Activated T-cell treated with anti-CD3 and anti-CD28 coated beads, Interleukin-2, amount 50 U/mL, for 72 hours (primary cell): ENCODE measurements around the gene CAMKK1. TPM values are rescaled to one million over a fixed set of nuclear protein-coding genes. Genes with fewer than 3 reads are reported as not detected.

Experiments
- ATAC-seq, 2 donors: fragments of 150-1000 bp; cut with Tn5 transposase; replicated peaks in 1 of 2; 2 replicates each; pipeline ENCODE4 v1.10.0; 2021; ENCODE audit warnings: moderate library complexity in 2 of 2, mild to moderate bottlenecking in 1 of 2
- DNase-seq, 2 donors: peaks; one replicate each; pipeline ENCODE4 v3.0.0; 2021 to 2022; ENCODE audit warnings: mixed read lengths in 1 of 2
- H3K27ac Mint-ChIP-seq: one replicate; pipeline ENCODE4 v1.8.0; 2022; ENCODE audit warnings: mild to moderate bottlenecking, moderate library complexity, mixed read lengths
- H3K27me3 Mint-ChIP-seq: one replicate; pipeline ENCODE4 v1.8.0; 2022; ENCODE audit warnings: low read depth, mixed read lengths
- H3K36me3 Mint-ChIP-seq, 2 donors: one replicate each; pipeline ENCODE4 v1.8.0; 2022; ENCODE audit warnings: mixed read lengths in 2 of 2, mild to moderate bottlenecking in 1 of 2; ENCODE audit not compliant: insufficient read depth in 2 of 2
- H3K4me1 Mint-ChIP-seq: one replicate; pipeline ENCODE4 v1.8.0; 2022; ENCODE audit warnings: low read depth, mixed read lengths
- H3K4me3 Mint-ChIP-seq, 2 donors: one replicate each; pipeline ENCODE4 v1.8.0; 2022; ENCODE audit warnings: mild to moderate bottlenecking in 2 of 2, mixed read lengths in 2 of 2, moderate library complexity in 2 of 2
- H3K9me3 Mint-ChIP-seq, 2 donors: one replicate each; pipeline ENCODE4 v1.8.0; 2022; ENCODE audit warnings: mixed read lengths in 2 of 2
- total RNA-seq, 2 donors: library from RNA; stranded (reverse); gene quantifications; one replicate each; pipeline ENCODE4 v1.2.3, GENCODE V29; 2022

CAMKK1 gene
- total RNA-seq, 2 donors from 2014 or later = 2.2 to 2.6 TPM

DNA sequence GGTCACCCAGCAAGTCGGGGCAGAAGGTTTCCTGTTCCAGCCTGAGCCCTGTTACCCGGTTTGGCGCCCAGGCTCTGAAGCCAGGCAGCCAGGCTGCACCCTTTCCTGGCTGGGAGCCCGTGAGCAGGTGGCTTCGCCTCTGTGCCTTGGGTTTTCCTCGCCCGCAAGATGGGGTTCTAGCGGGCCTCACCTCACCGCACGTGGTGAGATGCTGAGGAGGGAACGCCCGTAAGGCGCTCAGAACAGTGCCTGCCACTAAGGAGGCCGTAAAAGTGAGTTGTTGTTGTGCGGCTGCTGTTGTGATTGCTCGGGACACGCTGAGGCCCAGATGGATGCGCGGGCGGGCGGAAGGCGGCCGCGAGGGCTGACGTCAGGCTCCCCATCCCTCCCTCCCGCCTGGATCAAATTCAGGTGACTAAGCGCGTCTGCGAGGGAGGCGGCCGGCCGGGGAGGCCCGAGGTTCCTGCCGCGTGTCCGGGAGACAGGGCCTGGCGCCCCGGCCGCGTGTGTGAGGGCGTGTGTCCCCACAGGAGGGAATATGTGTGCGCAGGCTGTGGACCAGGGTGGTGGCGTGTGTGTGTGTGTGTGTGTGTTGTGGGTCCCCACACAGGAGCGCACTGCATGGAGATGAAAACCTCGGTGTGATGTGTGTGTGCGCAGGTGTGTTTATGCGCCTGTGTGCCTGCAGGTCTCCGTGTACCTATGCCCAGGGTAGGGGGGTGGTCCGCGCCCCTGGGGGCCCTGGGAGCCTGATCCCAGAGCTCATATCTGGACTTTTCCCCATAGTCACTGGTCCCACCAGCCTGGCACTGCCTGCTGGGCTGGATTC, 4.3 kb downstream of the CAMKK1 start:
- Mint-ChIP-seq H3K36me3 (no peaks in the 10 kb centered on the region), H3K4me1 (peaks cover 42% of the 10 kb centered on the region), H3K9me3 (no peaks in the 10 kb centered on the region), H3K4me3 (no peak overlapping the region), H3K27ac (no peak overlapping the region), H3K27me3 (no peaks in the 10 kb centered on the region)
- DNase-seq (no peak), ATAC-seq (no peak)

DNA sequence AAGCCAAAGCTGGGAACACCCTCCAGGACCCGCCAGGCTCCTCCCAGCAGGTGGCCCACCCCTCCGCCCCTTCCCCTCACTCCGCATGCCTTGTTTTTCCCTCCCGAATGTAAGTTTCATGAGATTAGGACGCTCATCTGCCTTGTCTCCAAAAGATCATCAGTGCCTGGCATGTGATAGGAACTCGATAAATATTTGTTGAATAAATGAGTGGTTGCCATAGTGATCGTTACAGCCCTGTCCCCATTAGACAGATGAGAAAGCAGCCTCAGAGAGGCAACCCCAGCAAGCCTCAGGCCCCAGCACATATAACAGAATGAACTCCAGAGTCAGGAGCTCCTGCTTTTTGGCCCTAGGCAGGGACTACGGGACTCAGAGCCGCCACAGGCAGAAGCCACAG, 5.0 kb downstream of the CAMKK1 start:
- peaks cover 38% of the 10 kb centered on the region for H3K4me1 Mint-ChIP-seq
- no peak overlapping the region for H3K27ac Mint-ChIP-seq
- DNase-seq (no peak), ATAC-seq (no peak)
- H3K9me3 Mint-ChIP-seq = no peaks in the 10 kb centered on the region
- H3K27me3 Mint-ChIP-seq = no peaks in the 10 kb centered on the region
- no peak overlapping the region for H3K4me3 Mint-ChIP-seq
- H3K36me3 Mint-ChIP-seq = no peaks in the 10 kb centered on the region

DNA sequence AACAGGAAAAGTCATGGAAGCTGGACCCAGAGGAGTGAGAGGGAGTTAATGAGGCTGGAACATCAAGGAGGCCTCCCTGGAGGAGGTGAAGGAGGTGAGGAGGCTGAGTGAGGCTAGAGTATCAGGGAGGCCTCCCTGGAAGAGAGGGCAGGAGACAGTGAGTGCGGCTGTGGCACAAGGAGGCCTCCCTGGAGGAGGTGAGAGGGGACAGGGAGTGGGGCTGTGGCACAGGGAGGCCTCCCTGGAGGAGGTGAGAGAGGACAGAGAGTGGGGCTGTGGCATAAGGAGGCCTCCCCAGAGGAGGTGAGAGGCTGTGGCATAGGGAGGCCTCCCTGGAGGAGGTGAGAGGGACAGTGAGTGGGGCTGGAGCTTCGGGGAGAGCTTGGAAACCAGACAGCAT, 5.5 kb downstream of the CAMKK1 start:
- DNase-seq (no peak), ATAC-seq (no peak)
- peak overlapping the region; percentile 20 for H3K27ac Mint-ChIP-seq
- H3K9me3 Mint-ChIP-seq = no peaks in the 10 kb centered on the region
- H3K27me3 Mint-ChIP-seq = no peaks in the 10 kb centered on the region
- H3K36me3 Mint-ChIP-seq = no peaks in the 10 kb centered on the region
- H3K4me1 Mint-ChIP-seq = peaks cover 38% of the 10 kb centered on the region
- peak overlapping the region; percentile 22 to 29 for H3K4me3 Mint-ChIP-seq

GRCh38 chr17:3886776-3887175, 6.1 kb downstream of the CAMKK1 start:
- H3K4me3 Mint-ChIP-seq = peak overlapping the region; percentile 22 to 29
- ATAC-seq (peak in 1 of 2 donors; percentile 46), DNase-seq (no peak)

DNA sequence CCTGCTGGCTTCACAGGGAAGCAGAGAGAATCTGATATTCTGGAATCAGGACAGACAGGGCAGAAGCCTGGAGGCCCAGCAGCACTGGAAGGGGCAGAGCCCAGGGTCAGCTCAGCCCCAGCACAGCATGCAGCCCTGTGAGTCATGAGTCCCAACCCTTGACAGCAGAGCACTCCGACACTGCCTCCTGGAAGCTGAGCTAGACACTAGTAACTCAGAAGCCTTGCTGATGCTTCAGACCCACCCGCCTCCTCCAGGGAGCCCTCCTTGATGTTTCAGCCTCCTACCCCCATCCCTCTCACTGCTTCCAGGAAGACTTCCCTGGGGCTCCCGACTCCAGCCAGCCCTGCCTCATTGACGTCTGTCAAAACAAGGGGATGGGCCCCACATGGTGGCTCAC, 6.9 kb downstream of the CAMKK1 start:
- Mint-ChIP-seq H3K27ac (no peak overlapping the region), H3K36me3 (no peaks in the 10 kb centered on the region), H3K4me3 (no peak overlapping the region), H3K27me3 (no peaks in the 10 kb centered on the region), H3K4me1 (peaks cover 26% of the 10 kb centered on the region), H3K9me3 (no peaks in the 10 kb centered on the region)
- DNase-seq = no peak
- ATAC-seq = no peak

More at GRCh38 chr17:3886776-3887175, 6.1 kb downstream of the CAMKK1 start:
- Mint-ChIP-seq H3K4me1 (peaks cover 34% of the 10 kb centered on the region), H3K27me3 (no peaks in the 10 kb centered on the region), H3K36me3 (no peaks in the 10 kb centered on the region), H3K9me3 (no peaks in the 10 kb centered on the region), H3K27ac (peak overlapping the region; percentile 20)

- Mint-ChIP-seq H3K4me1 (peaks cover 19% of the 10 kb centered on the region), H3K4me3 (no peak overlapping the region), H3K27ac (no peak overlapping the region), H3K36me3 (no peaks in the 10 kb centered on the region), H3K27me3 (no peaks in the 10 kb centered on the region), H3K9me3 (no peaks in the 10 kb centered on the region)
- DNase-seq (no peak), ATAC-seq (no peak)
Measured at GRCh38 chr17:3885271-3885670, 7.6 kb downstream of the CAMKK1 start.

GRCh38 chr17:3884188-3884587, 8.7 kb downstream of the CAMKK1 start:
- H3K27me3 Mint-ChIP-seq = no peaks in the 10 kb centered on the region
- no peak overlapping the region for H3K4me3 Mint-ChIP-seq
- DNase-seq (no peak), ATAC-seq (no peak)
- no peak overlapping the region for H3K27ac Mint-ChIP-seq
- no peaks in the 10 kb centered on the region for H3K9me3 Mint-ChIP-seq
- no peaks in the 10 kb centered on the region for H3K36me3 Mint-ChIP-seq
- H3K4me1 Mint-ChIP-seq = peaks cover 16% of the 10 kb centered on the region

DNA sequence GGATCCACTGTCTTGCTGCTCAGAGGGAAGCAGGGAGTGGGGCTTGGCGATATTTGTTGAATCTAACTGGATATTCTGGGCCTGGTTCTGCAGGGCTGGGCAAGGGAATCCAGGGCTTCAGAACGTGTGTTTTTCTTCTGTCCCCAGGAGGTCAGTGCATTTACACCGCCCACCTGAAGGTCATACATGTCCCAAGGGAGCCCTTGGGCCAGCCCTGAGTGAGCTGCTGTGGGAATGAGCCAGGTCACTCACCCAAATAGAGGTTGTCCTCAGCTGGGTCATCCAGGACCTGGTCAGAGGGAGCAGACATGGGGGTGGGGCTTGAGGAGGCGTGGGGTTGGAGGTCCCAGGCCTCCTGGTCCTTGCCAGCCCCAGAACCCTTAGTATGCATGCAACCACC, 10.6 kb downstream of the CAMKK1 start:
- no peak overlapping the region for H3K27ac Mint-ChIP-seq

GRCh38 chr17:3880983-3881382, 11.9 kb downstream of the CAMKK1 start:
- ATAC-seq (no peak), DNase-seq (no peak)
- no peaks in the 10 kb centered on the region for H3K36me3 Mint-ChIP-seq
- no peak overlapping the region for H3K4me3 Mint-ChIP-seq
- H3K4me1 Mint-ChIP-seq = no peaks in the 10 kb centered on the region
- H3K9me3 Mint-ChIP-seq = no peaks in the 10 kb centered on the region
- no peak overlapping the region for H3K27ac Mint-ChIP-seq
- H3K27me3 Mint-ChIP-seq = no peaks in the 10 kb centered on the region

More for the DNA sequence above, 10.6 kb downstream of the CAMKK1 start:
- Mint-ChIP-seq H3K27me3 (no peaks in the 10 kb centered on the region), H3K4me3 (no peak overlapping the region), H3K36me3 (no peaks in the 10 kb centered on the region), H3K9me3 (no peaks in the 10 kb centered on the region), H3K4me1 (peaks cover 8% of the 10 kb centered on the region)
- no peak for ATAC-seq
- DNase-seq = no peak

DNA sequence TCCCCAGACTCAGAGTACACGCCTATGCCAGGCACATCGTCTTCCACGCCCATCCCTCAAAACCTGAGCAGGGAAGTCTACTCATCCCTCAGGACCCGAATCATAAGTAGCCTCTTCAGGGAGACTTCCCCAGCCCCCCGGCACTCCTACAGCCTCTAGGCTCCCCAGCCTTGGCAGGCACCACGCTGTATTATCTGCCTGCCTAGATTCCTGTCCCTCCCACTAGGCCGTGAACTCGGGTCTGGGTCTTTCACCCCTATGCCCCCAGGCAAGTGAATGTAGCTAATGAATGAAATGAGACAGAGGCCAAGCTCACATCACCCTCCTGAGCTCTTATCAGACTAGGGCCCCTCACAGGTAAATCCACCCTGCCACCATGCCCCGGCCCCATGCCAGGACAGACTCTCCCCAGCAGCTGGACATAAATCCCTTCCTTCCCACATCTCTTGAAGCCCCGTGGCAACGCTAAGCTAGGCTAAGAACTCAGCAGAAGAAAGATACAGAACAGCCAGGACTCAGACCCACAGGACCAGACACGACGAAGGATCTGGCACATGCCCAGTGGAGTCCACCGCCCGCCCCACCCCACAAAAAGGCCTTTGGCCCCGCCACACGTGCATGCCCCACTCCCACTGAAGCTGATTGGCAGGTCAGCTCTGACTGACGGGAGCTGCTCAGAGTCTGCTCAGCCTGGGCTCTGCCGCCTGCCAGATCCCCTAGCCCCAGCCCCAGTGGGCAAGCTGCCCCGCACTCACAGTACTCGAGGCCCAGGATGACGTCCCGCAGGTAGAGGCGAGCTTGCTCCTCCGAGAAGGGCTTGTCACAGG, 13.0 kb downstream of the CAMKK1 start:
- Mint-ChIP-seq H3K4me1 (no peaks in the 10 kb centered on the region), H3K27me3 (no peaks in the 10 kb centered on the region), H3K9me3 (no peaks in the 10 kb centered on the region), H3K36me3 (no peaks in the 10 kb centered on the region), H3K4me3 (no peak overlapping the region), H3K27ac (no peak overlapping the region)
- no peak for DNase-seq
- ATAC-seq = no peak

- H3K27me3 Mint-ChIP-seq = no peaks in the 10 kb centered on the region
- no peaks in the 10 kb centered on the region for H3K9me3 Mint-ChIP-seq
- no peak for DNase-seq
- ATAC-seq = no peak
- H3K4me1 Mint-ChIP-seq = no peaks in the 10 kb centered on the region
- no peak overlapping the region for H3K4me3 Mint-ChIP-seq
- H3K27ac Mint-ChIP-seq = no peak overlapping the region
- no peaks in the 10 kb centered on the region for H3K36me3 Mint-ChIP-seq
Measured at GRCh38 chr17:3879186-3879585, 13.7 kb downstream of the CAMKK1 start.

DNA sequence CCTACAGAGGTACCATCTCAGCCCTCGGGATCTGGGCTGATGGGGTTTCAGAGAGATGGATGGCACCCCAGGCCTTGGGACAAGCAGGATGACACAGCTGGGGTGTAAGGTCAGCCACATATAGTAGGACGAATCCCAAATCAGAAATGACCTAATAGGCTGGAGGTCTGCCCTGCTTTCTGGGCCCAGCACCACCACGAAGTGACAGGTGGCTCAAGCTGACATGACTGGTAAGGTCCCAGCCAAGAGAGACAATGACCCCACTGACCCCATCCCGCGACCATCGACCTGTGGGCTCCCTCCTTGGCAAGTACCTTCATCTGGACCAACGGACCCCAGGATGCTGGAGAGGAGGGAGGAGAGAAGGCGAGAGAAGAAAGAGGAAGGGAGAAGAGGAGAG, 15.6 kb downstream of the CAMKK1 start:
- H3K4me1 Mint-ChIP-seq = no peaks in the 10 kb centered on the region
- ATAC-seq (no peak), DNase-seq (no peak)
- no peaks in the 10 kb centered on the region for H3K27me3 Mint-ChIP-seq
- no peaks in the 10 kb centered on the region for H3K36me3 Mint-ChIP-seq
- H3K4me3 Mint-ChIP-seq = no peak overlapping the region
- no peaks in the 10 kb centered on the region for H3K9me3 Mint-ChIP-seq
- H3K27ac Mint-ChIP-seq = no peak overlapping the region

DNA sequence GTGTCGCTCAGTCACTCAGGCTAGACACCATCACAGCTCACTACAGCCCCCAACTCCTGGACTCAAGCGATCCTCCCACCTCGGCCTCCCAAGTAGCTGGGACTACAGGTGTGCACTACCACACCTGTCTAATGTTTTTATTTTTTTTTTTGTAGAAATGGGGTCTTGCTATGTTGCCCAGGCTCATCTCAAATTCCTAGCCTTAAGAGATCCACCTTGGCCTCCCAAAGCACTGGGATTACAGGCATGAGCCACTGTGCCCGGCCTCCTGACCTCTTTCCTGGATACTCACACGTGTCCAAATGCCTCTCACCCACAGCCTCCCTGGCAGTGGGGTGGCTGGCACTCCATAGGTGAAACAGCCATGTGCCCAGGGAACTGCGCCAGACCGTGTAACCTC, 17.5 kb downstream of the CAMKK1 start:
- no peak for DNase-seq
- Mint-ChIP-seq H3K27me3 (no peaks in the 10 kb centered on the region), H3K27ac (no peak overlapping the region)

More for the DNA sequence above, 17.5 kb downstream of the CAMKK1 start:
- Mint-ChIP-seq H3K36me3 (no peaks in the 10 kb centered on the region), H3K4me1 (no peaks in the 10 kb centered on the region), H3K4me3 (no peak overlapping the region), H3K9me3 (no peaks in the 10 kb centered on the region)
- no peak for ATAC-seq
